Astrocyte (in vitro differentiated cells and primary cell): ENCODE measurements around the gene UGT1A3. TPM values are rescaled to one million over a fixed set of nuclear protein-coding genes. Genes with fewer than 3 reads are reported as not detected.
"Not testable (repeated sequence)": the region's sequence is repeated elsewhere in the genome, so short reads cannot be mapped to it uniquely, and the experiment has no call there.

ENCODE experiments used
- DNase-seq: peaks from one replicate; pipeline ENCODE4 v3.0.0-alpha.2; 2010; ENCODE audit warnings: low read depth
- FAIRE-seq: peaks from 2 replicates; lab custom pipeline; 2011; peaks lifted over from hg19 to GRCh38; lab: Jason Lieb, UNC
- H2AFZ ChIP-seq: 2 replicates; pipeline ENCODE4 v1.6.0; 2012; ENCODE audit warnings: low read depth, low read length, inconsistent platforms
- H3K27ac ChIP-seq: 2 replicates; pipeline ENCODE4 v1.5.1; 2011; ENCODE audit warnings: low read depth, low read length, inconsistent platforms
- H3K27me3 ChIP-seq: 2 replicates; pipeline ENCODE4 v1.6.0; 2011; ENCODE audit warnings: low read length, inconsistent platforms; ENCODE audit not compliant: insufficient read depth
- H3K36me3 ChIP-seq: 2 replicates; pipeline ENCODE4 v1.5.1; 2011; ENCODE audit warnings: low read length, inconsistent platforms; ENCODE audit not compliant: insufficient read depth
- H3K4me1 ChIP-seq: 2 replicates; pipeline ENCODE4 v1.5.1; 2011; ENCODE audit warnings: low read length, inconsistent platforms; ENCODE audit not compliant: insufficient read depth
- H3K4me2 ChIP-seq: 2 replicates; pipeline ENCODE4 v1.6.0; 2012; ENCODE audit warnings: low read length, inconsistent platforms
- H3K4me3 ChIP-seq: 2 replicates; pipeline ENCODE4 v1.5.1; 2011; ENCODE audit warnings: low read depth, mild to moderate bottlenecking, low read length, inconsistent platforms; ENCODE audit not compliant: insufficient read depth
- H3K79me2 ChIP-seq: 2 replicates; pipeline ENCODE4 v1.6.0; 2012; ENCODE audit warnings: mild to moderate bottlenecking, low read length, inconsistent platforms; ENCODE audit not compliant: insufficient read depth
- H3K9ac ChIP-seq: 2 replicates; pipeline ENCODE4 v1.6.0; 2012; ENCODE audit warnings: mild to moderate bottlenecking, low read length, inconsistent platforms
- H3K9me3 ChIP-seq: 2 replicates; pipeline ENCODE4 v1.5.1; 2012; ENCODE audit warnings: low read depth, mild to moderate bottlenecking, low read length, inconsistent platforms; ENCODE audit not compliant: insufficient read depth
- H4K20me1 ChIP-seq: 2 replicates; pipeline ENCODE4 v1.6.0; 2012; ENCODE audit warnings: low read length, inconsistent platforms; ENCODE audit not compliant: insufficient read depth
- H3K27ac Mint-ChIP-seq: one replicate; pipeline ENCODE4 v1.8.0; 2021; ENCODE audit warnings: mild to moderate bottlenecking, mixed read lengths; ENCODE audit not compliant: unreplicated experiment
- H3K27me3 Mint-ChIP-seq: one replicate; pipeline ENCODE4 v1.8.0; 2021; ENCODE audit warnings: low read depth, mixed read lengths; ENCODE audit not compliant: unreplicated experiment
- H3K36me3 Mint-ChIP-seq: one replicate; pipeline ENCODE4 v1.8.0; 2021; ENCODE audit warnings: low read depth, mixed read lengths; ENCODE audit not compliant: unreplicated experiment
- H3K4me1 Mint-ChIP-seq: one replicate; pipeline ENCODE4 v1.8.0; 2021; ENCODE audit warnings: low read depth, mixed read lengths; ENCODE audit not compliant: unreplicated experiment
- H3K4me3 Mint-ChIP-seq: one replicate; pipeline ENCODE4 v1.8.0; 2021; ENCODE audit warnings: mild to moderate bottlenecking, moderate library complexity, mixed read lengths; ENCODE audit not compliant: unreplicated experiment
- H3K9me3 Mint-ChIP-seq: one replicate; pipeline ENCODE4 v1.8.0; 2021; ENCODE audit warnings: mild to moderate bottlenecking, mixed read lengths; ENCODE audit not compliant: unreplicated experiment
- EZH2 ChIP-seq: IDR thresholded peaks from 2 replicates; pipeline ENCODE4 v1.6.1; 2012; ENCODE audit warnings: mild to moderate bottlenecking, low read length, inconsistent platforms; ENCODE audit not compliant: insufficient read depth
- total RNA-seq: library from RNA; stranded (reverse); gene quantifications from 2 replicates; pipeline ENCODE4 v1.2.1, GENCODE V29; 2021
- TF ChIP-seq, protein P1 (sequence below): IDR thresholded peaks from 2 replicates; pipeline ENCODE4 v1.5.1; 2011; ENCODE audit warnings: low read depth, mild to moderate bottlenecking, inconsistent platforms, low read length, moderate library complexity; ENCODE audit not compliant: insufficient read depth

Gene UGT1A3
- total RNA-seq, 1 donor from 2014 or later: not detected

DNA sequence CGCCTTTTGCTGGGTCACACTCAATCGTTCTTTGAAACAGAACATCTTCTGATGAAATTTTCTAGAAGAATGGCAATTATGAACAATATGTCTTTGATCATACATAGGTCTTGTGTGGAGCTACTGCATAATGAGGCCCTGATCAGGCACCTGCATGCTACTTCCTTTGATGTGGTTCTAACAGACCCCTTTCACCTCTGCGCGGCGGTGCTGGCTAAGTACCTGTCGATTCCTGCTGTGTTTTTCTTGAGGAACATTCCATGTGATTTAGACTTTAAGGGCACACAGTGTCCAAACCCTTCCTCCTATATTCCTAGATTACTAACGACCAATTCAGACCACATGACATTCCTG, 15.6 kb upstream of the UGT1A3 start:
- no peak for FAIRE-seq
- Histone ChIP-seq H4K20me1 (no peaks in the 10 kb centered on the region), H2AFZ (no peak overlapping the region), H3K9ac (no peak overlapping the region), H3K4me3 (no peak overlapping the region), H3K4me2 (no peak overlapping the region), H3K27me3 (no peaks in the 10 kb centered on the region), H3K27ac (no peak overlapping the region), H3K4me1 (peaks cover under 1% of the 10 kb centered on the region), H3K36me3 (no peaks in the 10 kb centered on the region), H3K79me2 (no peaks in the 10 kb centered on the region), H3K9me3 (no peaks in the 10 kb centered on the region)
- DNase-seq: no peak
- H3K27ac Mint-ChIP-seq: no peak overlapping the region
- TF ChIP-seq, protein P1, sequence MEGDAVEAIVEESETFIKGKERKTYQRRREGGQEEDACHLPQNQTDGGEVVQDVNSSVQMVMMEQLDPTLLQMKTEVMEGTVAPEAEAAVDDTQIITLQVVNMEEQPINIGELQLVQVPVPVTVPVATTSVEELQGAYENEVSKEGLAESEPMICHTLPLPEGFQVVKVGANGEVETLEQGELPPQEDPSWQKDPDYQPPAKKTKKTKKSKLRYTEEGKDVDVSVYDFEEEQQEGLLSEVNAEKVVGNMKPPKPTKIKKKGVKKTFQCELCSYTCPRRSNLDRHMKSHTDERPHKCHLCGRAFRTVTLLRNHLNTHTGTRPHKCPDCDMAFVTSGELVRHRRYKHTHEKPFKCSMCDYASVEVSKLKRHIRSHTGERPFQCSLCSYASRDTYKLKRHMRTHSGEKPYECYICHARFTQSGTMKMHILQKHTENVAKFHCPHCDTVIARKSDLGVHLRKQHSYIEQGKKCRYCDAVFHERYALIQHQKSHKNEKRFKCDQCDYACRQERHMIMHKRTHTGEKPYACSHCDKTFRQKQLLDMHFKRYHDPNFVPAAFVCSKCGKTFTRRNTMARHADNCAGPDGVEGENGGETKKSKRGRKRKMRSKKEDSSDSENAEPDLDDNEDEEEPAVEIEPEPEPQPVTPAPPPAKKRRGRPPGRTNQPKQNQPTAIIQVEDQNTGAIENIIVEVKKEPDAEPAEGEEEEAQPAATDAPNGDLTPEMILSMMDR: no peak
- no peak for TF ChIP-seq EZH2
- no peaks in the 10 kb centered on the region for H3K36me3 Mint-ChIP-seq
- peaks cover 24% of the 10 kb centered on the region for H3K27me3 Mint-ChIP-seq
- no peak overlapping the region for H3K4me3 Mint-ChIP-seq
- H3K9me3 Mint-ChIP-seq: peaks cover 2% of the 10 kb centered on the region
- no peaks in the 10 kb centered on the region for H3K4me1 Mint-ChIP-seq

DNA sequence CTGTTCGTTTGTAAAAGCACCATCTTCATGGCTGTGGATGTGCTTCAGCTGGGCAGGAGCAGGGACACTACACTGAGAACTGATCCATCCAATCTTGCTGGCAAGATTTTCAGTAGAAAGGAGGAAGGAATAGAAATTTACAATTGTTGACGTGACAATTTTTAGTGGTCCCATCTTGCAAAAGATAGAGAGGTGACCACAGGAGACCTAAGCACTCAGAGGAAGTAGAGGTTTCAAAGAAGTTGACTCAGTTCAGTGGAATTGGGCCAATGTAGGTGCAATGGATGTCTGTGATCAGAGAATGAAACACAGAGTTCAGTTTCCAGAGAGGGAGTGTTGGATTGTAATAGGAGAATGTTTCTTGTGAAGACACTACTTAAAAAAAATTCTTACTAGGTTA, 14.7 kb upstream of the UGT1A3 start:
- peaks cover 29% of the 10 kb centered on the region for H3K27me3 Mint-ChIP-seq
- no peak overlapping the region for H3K4me3 Mint-ChIP-seq
- TF ChIP-seq EZH2: no peak
- TF ChIP-seq, protein P1: no peak
- H3K4me2 ChIP-seq: no peak overlapping the region
- peaks cover 2% of the 10 kb centered on the region for H3K9me3 Mint-ChIP-seq
- no peaks in the 10 kb centered on the region for H3K36me3 ChIP-seq
- DNase-seq (no peak), FAIRE-seq (no peak)
- H3K4me1 ChIP-seq: no peaks in the 10 kb centered on the region
- no peaks in the 10 kb centered on the region for H4K20me1 ChIP-seq
- no peaks in the 10 kb centered on the region for H3K36me3 Mint-ChIP-seq
- H2AFZ ChIP-seq: no peak overlapping the region
- no peaks in the 10 kb centered on the region for H3K27me3 ChIP-seq
- no peaks in the 10 kb centered on the region for H3K4me1 Mint-ChIP-seq
- H3K79me2 ChIP-seq: no peaks in the 10 kb centered on the region
- no peaks in the 10 kb centered on the region for H3K9me3 ChIP-seq
- H3K9ac ChIP-seq: no peak overlapping the region
- no peak overlapping the region for H3K27ac Mint-ChIP-seq
- H3K27ac ChIP-seq: no peak overlapping the region
- H3K4me3 ChIP-seq: no peak overlapping the region

DNA sequence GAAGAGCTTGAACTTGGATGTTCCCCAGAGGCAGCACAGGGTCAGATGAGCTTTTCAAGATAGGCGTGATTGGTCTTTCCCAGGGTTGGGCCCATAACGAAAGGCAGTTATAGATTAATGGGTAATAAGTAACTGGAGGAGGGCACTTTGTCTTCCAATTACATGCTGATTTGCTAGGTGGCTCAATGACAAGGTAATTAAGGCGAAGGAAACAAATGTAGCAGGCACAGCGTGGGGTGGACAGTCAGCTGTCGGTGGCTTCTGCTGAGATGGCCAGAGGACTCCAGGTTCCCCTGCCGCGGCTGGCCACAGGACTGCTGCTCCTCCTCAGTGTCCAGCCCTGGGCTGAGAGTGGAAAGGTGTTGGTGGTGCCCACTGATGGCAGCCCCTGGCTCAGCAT, 10.3 kb upstream of the UGT1A3 start, which contains the start of gene UGT1A4:
Gene UGT1A4 (plus strand): TSS at position 185 of the 400 bp plus-strand sequence. CDS start 85 bp downstream, at position 270.
- H3K4me3 ChIP-seq: no peak within 1 kb of the TSS
- H2AFZ ChIP-seq: no peak within 1 kb of the TSS
- H3K4me1 ChIP-seq: no peaks in the 10 kb centered on the region
- Mint-ChIP-seq H3K36me3 (no peaks in the 10 kb centered on the region), H3K27me3 (peaks cover 23% of the 10 kb centered on the region), H3K9me3 (peaks cover 2% of the 10 kb centered on the region), H3K4me1 (no peaks in the 10 kb centered on the region), H3K4me3 (no peak within 1 kb of the TSS), H3K27ac (no peak within 1 kb of the TSS)
- TF ChIP-seq EZH2: no peak
- TF ChIP-seq, protein P1: no peak
- no peak within 1 kb of the TSS for H3K4me2 ChIP-seq
- H3K79me2 ChIP-seq: no peaks in the 10 kb centered on the region
- FAIRE-seq (no peak), DNase-seq (no peak)
- H3K9me3 ChIP-seq: no peaks in the 10 kb centered on the region
- H3K9ac ChIP-seq: no peak within 1 kb of the TSS
- no peaks in the 10 kb centered on the region for H3K27me3 ChIP-seq
- H3K36me3 ChIP-seq: no peaks in the 10 kb centered on the region
- H4K20me1 ChIP-seq: no peaks in the 10 kb centered on the region
- H3K27ac ChIP-seq: no peak within 1 kb of the TSS

DNA sequence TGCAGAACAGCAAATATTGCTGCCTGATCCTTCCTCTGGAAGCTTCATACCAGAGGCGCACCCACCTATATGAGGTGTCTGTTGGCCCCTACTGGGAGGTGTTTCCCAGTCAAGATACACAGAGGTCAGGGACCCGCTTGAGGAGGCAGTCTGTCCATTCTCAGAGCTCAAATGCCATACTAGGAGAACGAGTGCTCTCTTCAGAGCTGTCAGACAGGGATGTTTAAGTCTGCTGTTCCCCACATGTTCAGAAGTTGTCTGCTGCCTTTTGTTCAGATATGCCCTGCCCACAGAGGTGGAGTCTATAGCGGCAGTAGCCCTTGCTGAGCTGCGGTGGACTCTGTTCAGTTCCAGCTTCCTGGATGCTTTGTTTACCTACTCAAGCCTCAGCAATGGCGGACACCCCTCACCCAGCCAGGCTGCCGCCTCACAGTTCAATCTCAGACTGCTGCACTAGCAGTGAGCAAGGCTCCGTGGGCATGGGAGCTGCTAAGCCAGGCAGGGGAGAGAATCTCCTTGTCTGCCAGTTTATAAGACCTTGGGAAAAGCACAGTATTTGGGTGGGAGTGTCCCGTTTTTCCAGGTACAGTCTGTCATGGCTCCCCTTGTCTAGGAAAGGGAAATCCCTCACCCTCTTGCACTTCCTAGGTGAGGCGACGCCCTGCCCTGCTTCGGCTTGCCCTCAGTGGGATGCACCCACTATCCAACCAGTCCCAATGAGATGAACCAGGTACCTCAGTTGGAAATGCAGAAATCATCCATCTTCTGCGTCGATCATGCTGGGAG, 8.2 kb downstream of the UGT1A3 start:
- H3K4me2 ChIP-seq, H3K4me1 Mint-ChIP-seq, H3K27ac Mint-ChIP-seq, H3K9ac ChIP-seq, H3K36me3 ChIP-seq, H3K9me3 ChIP-seq, H2AFZ ChIP-seq, H3K36me3 Mint-ChIP-seq, H3K4me3 ChIP-seq, FAIRE-seq, H3K79me2 ChIP-seq, H3K27ac ChIP-seq, H3K9me3 Mint-ChIP-seq, H4K20me1 ChIP-seq, H3K4me1 ChIP-seq, H3K4me3 Mint-ChIP-seq, DNase-seq, H3K27me3 ChIP-seq: not testable (repeated sequence)
- peaks cover 20% of the 10 kb centered on the region for H3K27me3 Mint-ChIP-seq
